GM23338 (cell line): ENCODE data around the gene APAF1. TPM values are rescaled to one million over a fixed set of nuclear protein-coding genes. Genes with fewer than 3 reads are reported as not detected.

Experiments
- ATAC-seq: fragments of 200-7000 bp; cut with Tn5 transposase; 3 replicates; pipeline ENCODE4 v1.9.1; 2020
- DNase-seq: peaks from one replicate; pipeline ENCODE4 v3.0.0-alpha.2; 2015; ENCODE audit warnings: low spot score
- H2AFZ ChIP-seq: fragments of 200-600 bp; sonication (generic); 2 replicates; pipeline ENCODE4 v1.8.0; 2016; ENCODE audit warnings: antibody characterized with exemption, mild to moderate bottlenecking, moderate library complexity
- H3F3A ChIP-seq: fragments of 200-600 bp; sonication (generic); replicated peaks from 2 replicates; pipeline ENCODE4 v1.8.0; 2017; ENCODE audit warnings: antibody characterized with exemption, mixed run types, low read depth
- H3K27ac ChIP-seq: fragments of 200-600 bp; sonication (generic); 2 replicates; pipeline ENCODE4 v1.6.1; 2016; ENCODE audit warnings: low read depth
- H3K27me3 ChIP-seq: fragments of 200-600 bp; sonication (generic); 2 replicates; pipeline ENCODE4 v1.8.0; 2016; ENCODE audit warnings: mild to moderate bottlenecking, mixed run types, moderate library complexity; ENCODE audit not compliant: insufficient read depth
- H3K36me3 ChIP-seq: fragments of 200-600 bp; sonication (generic); 2 replicates; pipeline ENCODE4 v1.8.0; 2016; ENCODE audit warnings: mild to moderate bottlenecking; ENCODE audit not compliant: insufficient read depth
- H3K4me1 ChIP-seq: fragments of 200-600 bp; sonication (generic); 2 replicates; pipeline ENCODE4 v1.8.0; 2016; ENCODE audit warnings: mild to moderate bottlenecking, moderate library complexity; ENCODE audit not compliant: insufficient read depth
- H3K4me2 ChIP-seq: fragments of 200-600 bp; sonication (generic); 2 replicates; pipeline ENCODE4 v1.7.1; 2017; ENCODE audit warnings: mixed run types
- H3K4me3 ChIP-seq: fragments of 200-600 bp; sonication (generic); 2 replicates; pipeline ENCODE4 v1.6.1; 2016; ENCODE audit warnings: mixed run types
- H3K79me2 ChIP-seq: fragments of 200-600 bp; sonication (generic); replicated peaks from 2 replicates; pipeline ENCODE4 v1.8.0; 2017; ENCODE audit warnings: mild to moderate bottlenecking; ENCODE audit not compliant: insufficient read depth
- H3K9me2 ChIP-seq: fragments of 200-600 bp; sonication (generic); 2 replicates; pipeline ENCODE4 v1.8.0; 2017; ENCODE audit not compliant: insufficient read depth
- H4K20me1 ChIP-seq: fragments of 200-600 bp; sonication (generic); replicated peaks from 2 replicates; pipeline ENCODE4 v1.8.0; 2017; ENCODE audit warnings: mild to moderate bottlenecking; ENCODE audit not compliant: insufficient read depth
- H3K27ac Mint-ChIP-seq: 2 replicates; pipeline ENCODE4 v1.8.0; 2020; ENCODE audit warnings: inconsistent platforms, mild to moderate bottlenecking, moderate library complexity, mixed read lengths
- H3K27me3 Mint-ChIP-seq: 3 replicates; pipeline ENCODE4 v1.8.0; 2022; ENCODE audit warnings: low read depth, mild to moderate bottlenecking, moderate library complexity, mixed read lengths, inconsistent platforms; ENCODE audit not compliant: insufficient read depth, poor library complexity
- H3K36me3 Mint-ChIP-seq: 3 replicates; pipeline ENCODE4 v1.8.0; 2021; ENCODE audit warnings: low read depth, mild to moderate bottlenecking, inconsistent platforms, moderate library complexity, mixed read lengths
- H3K4me1 Mint-ChIP-seq: 3 replicates; pipeline ENCODE4 v1.8.0; 2020; ENCODE audit warnings: mild to moderate bottlenecking, inconsistent platforms, mixed read lengths
- H3K4me3 Mint-ChIP-seq: 3 replicates; pipeline ENCODE4 v1.8.0; 2021; ENCODE audit warnings: moderate library complexity, mild to moderate bottlenecking, inconsistent platforms, mixed read lengths
- H3K9me3 Mint-ChIP-seq: 3 replicates; pipeline ENCODE4 v1.8.0; 2020; ENCODE audit warnings: moderate library complexity, mild to moderate bottlenecking, inconsistent platforms, mixed read lengths
- CREB1 ChIP-seq: fragments of 250-450 bp; sonication (Bioruptor Pico); IDR thresholded peaks from 2 replicates; pipeline ENCODE4 v1.5.0; 2020; ENCODE audit warnings: low read depth, mild to moderate bottlenecking, moderate library complexity
- EZH2 ChIP-seq: fragments of 200-600 bp; sonication (generic); IDR thresholded peaks from one replicate; pipeline ENCODE4 v1.8.0; 2017; ENCODE audit warnings: antibody characterized with exemption, mild to moderate bottlenecking, low read depth; ENCODE audit not compliant: unreplicated experiment
- EZH2phosphoT487 ChIP-seq: fragments of 200-600 bp; sonication (generic); IDR thresholded peaks from one replicate; pipeline ENCODE4 v1.8.1; 2018; ENCODE audit warnings: antibody characterized with exemption; ENCODE audit not compliant: unreplicated experiment
- JUNB ChIP-seq: IDR thresholded peaks from one replicate; pipeline ENCODE4 v1.6.1; 2016; ENCODE audit warnings: antibody characterized with exemption; ENCODE audit not compliant: unreplicated experiment
- NANOG ChIP-seq: IDR thresholded peaks from 2 replicates; pipeline ENCODE4 v1.6.1; 2016; ENCODE audit warnings: antibody characterized with exemption, borderline replicate concordance
- POLR2AphosphoS5 ChIP-seq: IDR thresholded peaks from 2 replicates; pipeline ENCODE4 v1.6.1; 2016; ENCODE audit warnings: antibody characterized with exemption, low read depth
- ZNF114 ChIP-seq: fragments of 250-450 bp; sonication (Bioruptor Pico); IDR thresholded peaks from 2 replicates; pipeline ENCODE4 v1.5.0; 2020; ENCODE audit warnings: mild to moderate bottlenecking, moderate library complexity
- polyA plus RNA-seq: library from polyadenylated mRNA; unstranded; fragments of >200 nt; fragmentation: Nextera tagmentation; extraction: Ambion mirVana; gene quantifications from 2 replicates; pipeline ENCODE4 v1.2.1, GENCODE V29; 2016
- total RNA-seq: library from RNA; depleted of rRNA; stranded (reverse); fragments of >200 nt; shearing (Covaris generic); gene quantifications from 2 replicates; pipeline ENCODE4 v1.2.3, GENCODE V29; 2014
- TF ChIP-seq, protein P1 (sequence below): IDR thresholded peaks from one replicate; pipeline ENCODE4 v1.6.1; 2018; ENCODE audit warnings: antibody characterized with exemption; ENCODE audit not compliant: unreplicated experiment
- TF ChIP-seq, protein P2 (sequence below): fragments of 250-450 bp; sonication (Bioruptor Pico); IDR thresholded peaks from 2 replicates; pipeline ENCODE4 v1.5.0; 2020; ENCODE audit warnings: mild to moderate bottlenecking, moderate library complexity
- TF ChIP-seq, protein P3 (sequence below), 2 experiments: fragments of 200-600 bp in 1 of 2; sonication (generic) in 1 of 2; conservative IDR thresholded peaks; 2 replicates each; pipeline versions ENCODE4 v1.5.1 to v1.6.1; 2016 to 2017; ENCODE audit warnings: antibody characterized with exemption in 2 of 2, low read depth in 2 of 2, mild to moderate bottlenecking in 2 of 2, moderate library complexity in 1 of 2

APAF1 gene
- total and polyA plus RNA-seq, 2 experiments from 2014 or later: 12.0 to 31.2 TPM

DNA sequence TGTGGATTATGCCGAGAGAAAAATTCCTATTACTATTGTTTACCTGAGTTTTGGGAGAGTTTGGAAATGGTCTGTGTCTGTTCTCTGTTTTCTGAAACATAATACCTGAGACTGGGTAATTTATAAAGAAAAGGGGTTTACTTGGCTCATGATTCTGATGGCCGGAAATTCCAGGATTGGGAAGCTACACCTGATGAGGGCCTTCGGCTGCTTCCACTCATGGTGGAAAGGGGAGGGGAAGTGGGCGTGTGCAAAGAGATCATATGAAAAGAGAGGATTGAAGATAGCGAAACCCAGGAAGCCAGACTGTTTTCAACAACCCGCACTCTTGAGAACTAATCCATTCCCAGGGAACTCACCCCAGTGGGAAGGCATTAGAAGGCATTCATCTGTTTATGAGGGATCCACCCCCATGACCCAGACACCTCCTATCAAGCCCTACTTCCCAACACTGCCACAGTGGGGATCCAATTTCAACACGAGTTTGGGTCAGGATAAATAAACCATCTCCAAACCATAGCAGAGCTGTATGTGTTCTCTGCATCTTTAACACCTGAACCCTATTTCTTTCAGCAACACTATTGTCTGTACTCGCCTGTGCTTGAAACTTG is 51.1 kb downstream of the APAF1 start:
- H3K27ac ChIP-seq: peak overlapping the region; percentile 52; the same call in 1 of the 2 replicates
- Mint-ChIP-seq H3K9me3 (no peaks in the 10 kb centered on the region), H3K4me1 (peaks cover 25% of the 10 kb centered on the region), H3K27ac (peak overlapping the region; percentile 88), H3K4me3 (peak overlapping the region; percentile 55), H3K27me3 (peaks cover 7% of the 10 kb centered on the region), H3K36me3 (no peaks in the 10 kb centered on the region)
- TF ChIP-seq POLR2AphosphoS5: no peak
- no peak for TF ChIP-seq EZH2
- TF ChIP-seq NANOG: 0 out of 2 replicates have a peak, but pooled peaks have one; percentile 8
- TF ChIP-seq EZH2phosphoT487: no peak
- TF ChIP-seq, protein P1, sequence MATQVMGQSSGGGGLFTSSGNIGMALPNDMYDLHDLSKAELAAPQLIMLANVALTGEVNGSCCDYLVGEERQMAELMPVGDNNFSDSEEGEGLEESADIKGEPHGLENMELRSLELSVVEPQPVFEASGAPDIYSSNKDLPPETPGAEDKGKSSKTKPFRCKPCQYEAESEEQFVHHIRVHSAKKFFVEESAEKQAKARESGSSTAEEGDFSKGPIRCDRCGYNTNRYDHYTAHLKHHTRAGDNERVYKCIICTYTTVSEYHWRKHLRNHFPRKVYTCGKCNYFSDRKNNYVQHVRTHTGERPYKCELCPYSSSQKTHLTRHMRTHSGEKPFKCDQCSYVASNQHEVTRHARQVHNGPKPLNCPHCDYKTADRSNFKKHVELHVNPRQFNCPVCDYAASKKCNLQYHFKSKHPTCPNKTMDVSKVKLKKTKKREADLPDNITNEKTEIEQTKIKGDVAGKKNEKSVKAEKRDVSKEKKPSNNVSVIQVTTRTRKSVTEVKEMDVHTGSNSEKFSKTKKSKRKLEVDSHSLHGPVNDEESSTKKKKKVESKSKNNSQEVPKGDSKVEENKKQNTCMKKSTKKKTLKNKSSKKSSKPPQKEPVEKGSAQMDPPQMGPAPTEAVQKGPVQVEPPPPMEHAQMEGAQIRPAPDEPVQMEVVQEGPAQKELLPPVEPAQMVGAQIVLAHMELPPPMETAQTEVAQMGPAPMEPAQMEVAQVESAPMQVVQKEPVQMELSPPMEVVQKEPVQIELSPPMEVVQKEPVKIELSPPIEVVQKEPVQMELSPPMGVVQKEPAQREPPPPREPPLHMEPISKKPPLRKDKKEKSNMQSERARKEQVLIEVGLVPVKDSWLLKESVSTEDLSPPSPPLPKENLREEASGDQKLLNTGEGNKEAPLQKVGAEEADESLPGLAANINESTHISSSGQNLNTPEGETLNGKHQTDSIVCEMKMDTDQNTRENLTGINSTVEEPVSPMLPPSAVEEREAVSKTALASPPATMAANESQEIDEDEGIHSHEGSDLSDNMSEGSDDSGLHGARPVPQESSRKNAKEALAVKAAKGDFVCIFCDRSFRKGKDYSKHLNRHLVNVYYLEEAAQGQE: no peak
- no peak for TF ChIP-seq JUNB
- H3K4me3 ChIP-seq: peak overlapping the region; percentile 29
- H3K4me2 ChIP-seq: peak overlapping the region; percentile 67
- peaks cover 16% of the 10 kb centered on the region for H3K4me1 ChIP-seq
- DNase-seq (peak; percentile 37), ATAC-seq (peak; percentile 90)
- H4K20me1 ChIP-seq: no peaks in the 10 kb centered on the region
- no peaks in the 10 kb centered on the region for H3K9me2 ChIP-seq
- no peaks in the 10 kb centered on the region for H3F3A ChIP-seq
- H3K79me2 ChIP-seq: no peaks in the 10 kb centered on the region
- no peak overlapping the region for H2AFZ ChIP-seq
- no peaks in the 10 kb centered on the region for H3K27me3 ChIP-seq
- H3K36me3 ChIP-seq: no peaks in the 10 kb centered on the region; the same call in 1 of the 2 replicates

DNA sequence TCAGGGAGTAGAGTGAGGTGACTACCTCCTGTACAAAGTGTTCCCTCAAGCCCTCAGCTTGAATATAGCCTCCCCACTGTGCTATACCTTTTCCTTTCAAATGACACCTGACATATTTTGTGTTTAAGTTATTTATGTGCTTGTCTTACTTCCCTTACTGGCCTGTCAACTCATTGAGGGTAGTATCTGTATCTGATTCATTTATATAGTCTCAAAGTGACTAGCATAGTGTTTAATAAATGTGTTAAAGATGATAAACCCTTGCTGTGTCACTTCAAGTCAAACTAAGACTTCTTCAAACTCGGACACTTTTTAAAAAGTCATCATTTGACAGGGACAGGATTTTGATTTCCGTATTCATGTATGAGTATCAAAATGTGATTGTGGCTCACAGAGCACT is 52.1 kb downstream of the APAF1 start:
- DNase-seq (no peak), ATAC-seq (no peak)
- TF ChIP-seq EZH2phosphoT487 (no peak), ZNF114 (CRISPR knock-in tag) (no peak), CREB1 (CRISPR knock-in tag) (no peak), EZH2 (no peak)
- TF ChIP-seq, protein P2, sequence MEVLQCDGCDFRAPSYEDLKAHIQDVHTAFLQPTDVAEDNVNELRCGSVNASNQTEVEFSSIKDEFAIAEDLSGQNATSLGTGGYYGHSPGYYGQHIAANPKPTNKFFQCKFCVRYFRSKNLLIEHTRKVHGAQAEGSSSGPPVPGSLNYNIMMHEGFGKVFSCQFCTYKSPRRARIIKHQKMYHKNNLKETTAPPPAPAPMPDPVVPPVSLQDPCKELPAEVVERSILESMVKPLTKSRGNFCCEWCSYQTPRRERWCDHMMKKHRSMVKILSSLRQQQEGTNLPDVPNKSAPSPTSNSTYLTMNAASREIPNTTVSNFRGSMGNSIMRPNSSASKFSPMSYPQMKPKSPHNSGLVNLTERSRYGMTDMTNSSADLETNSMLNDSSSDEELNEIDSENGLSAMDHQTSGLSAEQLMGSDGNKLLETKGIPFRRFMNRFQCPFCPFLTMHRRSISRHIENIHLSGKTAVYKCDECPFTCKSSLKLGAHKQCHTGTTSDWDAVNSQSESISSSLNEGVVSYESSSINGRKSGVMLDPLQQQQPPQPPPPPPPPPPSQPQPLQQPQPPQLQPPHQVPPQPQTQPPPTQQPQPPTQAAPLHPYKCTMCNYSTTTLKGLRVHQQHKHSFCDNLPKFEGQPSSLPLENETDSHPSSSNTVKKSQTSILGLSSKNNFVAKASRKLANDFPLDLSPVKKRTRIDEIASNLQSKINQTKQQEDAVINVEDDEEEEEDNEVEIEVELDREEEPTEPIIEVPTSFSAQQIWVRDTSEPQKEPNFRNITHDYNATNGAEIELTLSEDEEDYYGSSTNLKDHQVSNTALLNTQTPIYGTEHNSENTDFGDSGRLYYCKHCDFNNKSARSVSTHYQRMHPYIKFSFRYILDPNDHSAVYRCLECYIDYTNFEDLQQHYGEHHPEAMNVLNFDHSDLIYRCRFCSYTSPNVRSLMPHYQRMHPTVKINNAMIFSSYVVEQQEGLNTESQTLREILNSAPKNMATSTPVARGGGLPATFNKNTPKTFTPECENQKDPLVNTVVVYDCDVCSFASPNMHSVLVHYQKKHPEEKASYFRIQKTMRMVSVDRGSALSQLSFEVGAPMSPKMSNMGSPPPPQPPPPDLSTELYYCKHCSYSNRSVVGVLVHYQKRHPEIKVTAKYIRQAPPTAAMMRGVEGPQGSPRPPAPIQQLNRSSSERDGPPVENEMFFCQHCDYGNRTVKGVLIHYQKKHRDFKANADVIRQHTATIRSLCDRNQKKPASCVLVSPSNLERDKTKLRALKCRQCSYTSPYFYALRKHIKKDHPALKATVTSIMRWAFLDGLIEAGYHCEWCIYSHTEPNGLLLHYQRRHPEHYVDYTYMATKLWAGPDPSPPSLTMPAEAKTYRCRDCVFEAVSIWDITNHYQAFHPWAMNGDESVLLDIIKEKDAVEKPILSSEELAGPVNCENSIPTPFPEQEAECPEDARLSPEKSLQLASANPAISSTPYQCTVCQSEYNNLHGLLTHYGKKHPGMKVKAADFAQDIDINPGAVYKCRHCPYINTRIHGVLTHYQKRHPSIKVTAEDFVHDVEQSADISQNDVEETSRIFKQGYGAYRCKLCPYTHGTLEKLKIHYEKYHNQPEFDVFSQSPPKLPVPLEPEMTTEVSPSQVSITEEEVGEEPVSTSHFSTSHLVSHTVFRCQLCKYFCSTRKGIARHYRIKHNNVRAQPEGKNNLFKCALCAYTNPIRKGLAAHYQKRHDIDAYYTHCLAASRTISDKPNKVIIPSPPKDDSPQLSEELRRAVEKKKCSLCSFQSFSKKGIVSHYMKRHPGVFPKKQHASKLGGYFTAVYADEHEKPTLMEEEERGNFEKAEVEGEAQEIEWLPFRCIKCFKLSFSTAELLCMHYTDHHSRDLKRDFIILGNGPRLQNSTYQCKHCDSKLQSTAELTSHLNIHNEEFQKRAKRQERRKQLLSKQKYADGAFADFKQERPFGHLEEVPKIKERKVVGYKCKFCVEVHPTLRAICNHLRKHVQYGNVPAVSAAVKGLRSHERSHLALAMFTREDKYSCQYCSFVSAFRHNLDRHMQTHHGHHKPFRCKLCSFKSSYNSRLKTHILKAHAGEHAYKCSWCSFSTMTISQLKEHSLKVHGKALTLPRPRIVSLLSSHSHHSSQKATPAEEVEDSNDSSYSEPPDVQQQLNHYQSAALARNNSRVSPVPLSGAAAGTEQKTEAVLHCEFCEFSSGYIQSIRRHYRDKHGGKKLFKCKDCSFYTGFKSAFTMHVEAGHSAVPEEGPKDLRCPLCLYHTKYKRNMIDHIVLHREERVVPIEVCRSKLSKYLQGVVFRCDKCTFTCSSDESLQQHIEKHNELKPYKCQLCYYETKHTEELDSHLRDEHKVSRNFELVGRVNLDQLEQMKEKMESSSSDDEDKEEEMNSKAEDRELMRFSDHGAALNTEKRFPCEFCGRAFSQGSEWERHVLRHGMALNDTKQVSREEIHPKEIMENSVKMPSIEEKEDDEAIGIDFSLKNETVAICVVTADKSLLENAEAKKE: no peak
- TF ChIP-seq, protein P3, sequence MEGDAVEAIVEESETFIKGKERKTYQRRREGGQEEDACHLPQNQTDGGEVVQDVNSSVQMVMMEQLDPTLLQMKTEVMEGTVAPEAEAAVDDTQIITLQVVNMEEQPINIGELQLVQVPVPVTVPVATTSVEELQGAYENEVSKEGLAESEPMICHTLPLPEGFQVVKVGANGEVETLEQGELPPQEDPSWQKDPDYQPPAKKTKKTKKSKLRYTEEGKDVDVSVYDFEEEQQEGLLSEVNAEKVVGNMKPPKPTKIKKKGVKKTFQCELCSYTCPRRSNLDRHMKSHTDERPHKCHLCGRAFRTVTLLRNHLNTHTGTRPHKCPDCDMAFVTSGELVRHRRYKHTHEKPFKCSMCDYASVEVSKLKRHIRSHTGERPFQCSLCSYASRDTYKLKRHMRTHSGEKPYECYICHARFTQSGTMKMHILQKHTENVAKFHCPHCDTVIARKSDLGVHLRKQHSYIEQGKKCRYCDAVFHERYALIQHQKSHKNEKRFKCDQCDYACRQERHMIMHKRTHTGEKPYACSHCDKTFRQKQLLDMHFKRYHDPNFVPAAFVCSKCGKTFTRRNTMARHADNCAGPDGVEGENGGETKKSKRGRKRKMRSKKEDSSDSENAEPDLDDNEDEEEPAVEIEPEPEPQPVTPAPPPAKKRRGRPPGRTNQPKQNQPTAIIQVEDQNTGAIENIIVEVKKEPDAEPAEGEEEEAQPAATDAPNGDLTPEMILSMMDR (conservative IDR thresholded peaks at IDR 0.05; ENCODE audit: low read depth in 2 of 2): no peak
- no peaks in the 10 kb centered on the region for H4K20me1 ChIP-seq
- no peak overlapping the region for H3K4me2 ChIP-seq
- Mint-ChIP-seq H3K4me3 (no peak overlapping the region), H3K36me3 (no peaks in the 10 kb centered on the region), H3K4me1 (peaks cover 25% of the 10 kb centered on the region), H3K9me3 (no peaks in the 10 kb centered on the region), H3K27ac (no peak overlapping the region), H3K27me3 (peaks cover 7% of the 10 kb centered on the region)
- H3F3A ChIP-seq: no peaks in the 10 kb centered on the region
- H3K27ac ChIP-seq: peak overlapping the region; percentile 52; the same call in 1 of the 2 replicates
- no peak overlapping the region for H2AFZ ChIP-seq
- no peaks in the 10 kb centered on the region for H3K79me2 ChIP-seq
- no peak overlapping the region for H3K4me3 ChIP-seq
- no peaks in the 10 kb centered on the region for H3K9me2 ChIP-seq
- peaks cover 16% of the 10 kb centered on the region for H3K4me1 ChIP-seq
- H3K27me3 ChIP-seq: no peaks in the 10 kb centered on the region
- H3K36me3 ChIP-seq: no peaks in the 10 kb centered on the region; the same call in 1 of the 2 replicates
